22Rv1 (cell line): ENCODE data around the gene KCTD20.

ENCODE experiments used
- CTCF ChIP-seq: fragments of 450-650 bp; IDR thresholded peaks from 2 replicates; pipeline ENCODE4 v1.5.1; 2017; ENCODE audit warnings: mild to moderate bottlenecking
- ZFX ChIP-seq: fragments of 450-650 bp; IDR thresholded peaks from 2 replicates; pipeline ENCODE4 v1.6.1; 2017; ENCODE audit warnings: antibody characterized with exemption, borderline replicate concordance

- no peak for TF ChIP-seq CTCF
- no peak for TF ChIP-seq ZFX
Measured at GRCh38 chr6:36539814-36540568, 97.2 kb downstream of the KCTD20 start.
